Testis (tissue), 2 donors: ENCODE measurements around the gene WDR33.

Experiments used
- POLR2A ChIP-seq: fragments of 450-650 bp; IDR thresholded peaks from one replicate; pipeline ENCODE4 v1.6.1; 2017; ENCODE audit warnings: antibody characterized with exemption, mild to moderate bottlenecking, moderate library complexity
- TF ChIP-seq, protein P1 (sequence below), 3 experiments: fragments of 450-650 bp in 2 of 3; fragments of 200-600 bp in 1 of 3; sonication (generic) in 1 of 3; IDR thresholded peaks; one replicate each; pipeline ENCODE4 v1.5.1; 2016 to 2019; ENCODE audit warnings: antibody characterized with exemption in 3 of 3, mild to moderate bottlenecking in 2 of 3, moderate library complexity in 1 of 3

DNA sequence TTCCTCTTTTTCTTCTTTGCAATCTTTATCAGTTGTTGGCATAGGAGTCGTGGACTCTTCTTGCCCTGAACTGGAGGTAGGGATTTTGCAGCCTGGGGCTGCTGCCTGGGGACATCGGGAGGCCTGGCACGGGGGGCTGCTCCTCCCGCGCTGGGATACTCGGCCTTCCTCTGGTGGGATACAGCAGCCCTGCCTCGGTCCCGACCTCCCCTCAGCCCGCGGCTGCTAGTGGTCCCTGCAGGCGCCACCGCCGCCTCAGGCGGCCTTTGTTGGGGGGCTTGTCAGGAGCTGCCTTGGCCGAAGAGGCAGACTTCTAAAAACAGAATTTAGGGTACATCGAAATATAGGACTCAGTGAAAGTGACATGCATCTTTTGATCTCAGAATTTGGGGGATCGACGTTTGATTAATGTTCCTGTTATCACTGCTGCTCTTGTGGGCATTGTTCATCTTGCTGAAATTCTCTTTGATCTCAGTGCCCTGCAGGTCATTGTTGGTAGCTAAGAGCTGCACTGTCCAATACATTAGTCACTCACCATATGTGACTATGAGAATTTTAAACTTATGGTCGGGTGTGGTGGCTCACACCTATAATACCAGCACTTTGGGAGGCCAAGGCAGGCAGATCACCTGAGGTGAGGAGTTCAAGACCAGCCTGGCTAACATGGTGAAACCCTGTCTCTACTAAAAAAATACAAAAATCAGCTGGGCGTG, 30.7 kb upstream of the WDR33 start:
- TF ChIP-seq, protein P1, sequence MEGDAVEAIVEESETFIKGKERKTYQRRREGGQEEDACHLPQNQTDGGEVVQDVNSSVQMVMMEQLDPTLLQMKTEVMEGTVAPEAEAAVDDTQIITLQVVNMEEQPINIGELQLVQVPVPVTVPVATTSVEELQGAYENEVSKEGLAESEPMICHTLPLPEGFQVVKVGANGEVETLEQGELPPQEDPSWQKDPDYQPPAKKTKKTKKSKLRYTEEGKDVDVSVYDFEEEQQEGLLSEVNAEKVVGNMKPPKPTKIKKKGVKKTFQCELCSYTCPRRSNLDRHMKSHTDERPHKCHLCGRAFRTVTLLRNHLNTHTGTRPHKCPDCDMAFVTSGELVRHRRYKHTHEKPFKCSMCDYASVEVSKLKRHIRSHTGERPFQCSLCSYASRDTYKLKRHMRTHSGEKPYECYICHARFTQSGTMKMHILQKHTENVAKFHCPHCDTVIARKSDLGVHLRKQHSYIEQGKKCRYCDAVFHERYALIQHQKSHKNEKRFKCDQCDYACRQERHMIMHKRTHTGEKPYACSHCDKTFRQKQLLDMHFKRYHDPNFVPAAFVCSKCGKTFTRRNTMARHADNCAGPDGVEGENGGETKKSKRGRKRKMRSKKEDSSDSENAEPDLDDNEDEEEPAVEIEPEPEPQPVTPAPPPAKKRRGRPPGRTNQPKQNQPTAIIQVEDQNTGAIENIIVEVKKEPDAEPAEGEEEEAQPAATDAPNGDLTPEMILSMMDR (IDR thresholded peaks at IDR 0.05): no peak
- TF ChIP-seq POLR2A: no peak
